ENCODE measurements around the gene PNP.
A peak's percentile ranks its signal among the peaks of the same experiment; 100 is the strongest.
"Not testable (repeated sequence)": the region's sequence is repeated elsewhere in the genome, so short reads cannot be mapped to it uniquely, and the experiment has no call there.

PNP gene

GRCh38 chr14:20446889-20447288 lies 22.3 kb upstream of the PNP start:
- DNase-seq (ENCODE audit: insufficient read length, low spot score) (no peak), FAIRE-seq (no peak)
- no peak for TF ChIP-seq PAX5 (IDR thresholded peaks at IDR 0.05; ENCODE audit: insufficient read depth, low read length, severe bottlenecking)
- no peak for TF ChIP-seq POLR2A (IDR thresholded peaks at IDR 0.05; ENCODE audit: low read depth, low read length)
- TF ChIP-seq POU2F2 (IDR thresholded peaks at IDR 0.05; ENCODE audit: low read depth, low read length), result no peak
- no peak for TF ChIP-seq TAF1 (IDR thresholded peaks at IDR 0.05; ENCODE audit: low read depth, low read length)

DNA sequence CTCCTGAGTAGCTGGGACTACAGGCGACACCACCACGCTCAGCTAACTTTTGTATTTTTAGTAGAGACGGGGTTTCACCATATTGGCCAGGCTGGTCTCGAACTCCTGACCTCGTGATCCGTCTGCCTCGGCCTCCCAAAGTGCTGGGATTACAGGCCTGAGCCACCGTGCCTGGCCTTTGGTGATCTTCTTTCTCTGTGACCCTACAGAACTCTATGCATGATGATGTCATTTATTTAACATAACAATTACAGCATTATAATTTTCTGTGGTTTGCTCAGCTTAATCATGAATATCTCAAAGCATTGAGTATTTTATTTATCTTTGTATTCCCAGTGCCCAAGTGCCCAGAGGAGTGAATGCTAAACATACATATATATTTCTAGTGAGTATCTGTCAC lies 16.4 kb upstream of the PNP start:
- FAIRE-seq; DNase-seq (ENCODE audit: insufficient read length, low spot score): not testable (repeated sequence)

DNA sequence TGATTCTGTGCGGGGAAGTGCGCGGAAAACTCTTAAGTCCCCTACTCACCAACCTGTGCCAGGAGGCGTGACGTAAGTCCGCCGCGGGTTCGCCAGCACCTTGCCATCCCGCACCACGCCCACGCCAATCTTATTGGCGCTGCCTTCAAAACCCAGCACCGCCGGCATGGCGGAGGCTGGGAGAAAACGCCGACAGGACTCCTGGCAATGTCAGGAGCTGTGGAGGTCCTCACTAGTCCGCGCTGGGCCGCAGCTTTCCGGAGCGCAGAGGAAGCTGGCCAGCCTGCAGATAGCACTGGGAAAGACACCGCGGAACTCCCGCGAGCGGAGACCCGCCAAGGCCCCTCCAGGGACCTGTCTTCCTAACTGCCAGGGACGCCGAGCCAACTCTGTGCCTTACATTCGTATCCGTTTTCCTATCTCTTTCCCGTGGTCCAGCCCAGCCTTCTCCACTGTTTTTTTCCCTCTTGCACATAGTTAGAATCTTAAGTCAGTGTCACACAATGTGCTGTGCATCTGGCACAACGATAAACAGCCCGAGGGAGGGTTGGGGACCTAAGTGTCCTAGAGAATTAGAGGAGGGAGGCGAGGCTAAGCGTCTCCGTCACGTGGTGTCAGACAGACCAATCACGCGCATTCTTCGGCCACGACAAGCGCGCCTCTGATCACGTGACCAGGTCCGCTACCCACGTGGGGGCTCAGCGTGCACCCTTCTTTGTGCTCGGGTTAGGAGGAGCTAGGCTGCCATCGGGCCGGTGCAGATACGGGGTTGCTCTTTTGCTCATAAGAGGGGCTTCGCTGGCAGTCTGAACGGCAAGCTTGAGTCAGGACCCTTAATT lies 14.5 kb upstream of the PNP start, which contains the start of the genes APEX1 and OSGEP:
Gene APEX1 (plus strand): TSS at position 711 of the 839 bp plus-strand sequence. CDS start 420 bp downstream, outside the sequence.
Gene OSGEP (minus strand): TSS at position 297 of the 839 bp plus-strand sequence. CDS start 129 bp downstream, at position 168.
- TF ChIP-seq POLR2AphosphoS5 (IDR thresholded peaks at IDR 0.05; ENCODE audit: low read depth, low read length) (peak; percentile 89), SPI1 (IDR thresholded peaks at IDR 0.05; ENCODE audit: low read depth, low read length) (peak; percentile 19; the same call in 1 of the 2 replicates), POLR2A (IDR thresholded peaks at IDR 0.05; ENCODE audit: low read depth, low read length) (peak; percentile 91), TAF1 (IDR thresholded peaks at IDR 0.05; ENCODE audit: low read depth, low read length) (peak; percentile 92), PAX5 (IDR thresholded peaks at IDR 0.05; ENCODE audit: insufficient read depth, low read length, severe bottlenecking) (no peak), POU2F2 (IDR thresholded peaks at IDR 0.05; ENCODE audit: low read depth, low read length) (peak; percentile 60)
- DNase-seq (ENCODE audit: insufficient read length, low spot score), result peak; percentile 85
- peak; percentile 99 for FAIRE-seq

DNA sequence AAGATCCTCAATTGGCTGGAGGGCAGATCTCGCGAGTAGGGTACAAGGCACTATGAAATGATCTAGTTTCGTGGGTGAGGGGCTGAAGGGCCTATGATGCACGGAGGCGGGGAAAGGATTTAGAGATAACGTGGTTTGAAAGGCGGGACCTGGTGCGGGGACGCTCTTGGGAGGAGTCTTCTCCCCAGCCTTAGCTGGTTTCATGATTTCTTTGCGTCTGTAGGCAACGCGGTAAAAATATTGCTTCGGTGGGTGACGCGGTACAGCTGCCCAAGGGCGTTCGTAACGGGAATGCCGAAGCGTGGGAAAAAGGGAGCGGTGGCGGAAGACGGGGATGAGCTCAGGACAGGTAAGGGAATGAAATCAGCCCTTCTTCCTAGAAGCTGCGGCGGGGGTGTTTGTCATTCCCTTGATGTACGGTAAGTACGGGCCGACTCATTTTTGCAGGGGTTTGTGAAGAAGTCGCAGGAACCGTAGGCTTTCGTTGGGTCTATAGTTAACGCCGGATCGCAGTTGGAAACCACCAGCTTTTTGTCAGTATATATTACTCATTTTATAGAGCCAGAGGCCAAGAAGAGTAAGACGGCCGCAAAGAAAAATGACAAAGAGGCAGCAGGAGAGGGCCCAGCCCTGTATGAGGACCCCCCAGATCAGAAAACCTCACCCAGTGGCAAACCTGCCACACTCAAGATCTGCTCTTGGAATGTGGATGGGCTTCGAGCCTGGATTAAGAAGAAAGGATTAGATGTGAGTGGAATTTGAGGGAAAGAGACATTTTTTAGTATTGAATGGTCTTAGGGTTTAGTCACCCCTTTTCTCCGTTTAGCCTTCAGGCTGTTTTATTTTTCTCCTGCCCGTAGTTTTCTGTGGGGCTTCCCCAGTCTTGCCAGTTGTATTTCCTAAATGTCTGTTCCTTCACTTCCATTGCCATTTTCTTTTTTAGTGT lies 13.6 kb upstream of the PNP start:
- DNase-seq (ENCODE audit: insufficient read length, low spot score) (no peak), FAIRE-seq (no peak)
- TF ChIP-seq PAX5 (IDR thresholded peaks at IDR 0.05; ENCODE audit: insufficient read depth, low read length, severe bottlenecking), result no peak
- TF ChIP-seq POLR2A (IDR thresholded peaks at IDR 0.05; ENCODE audit: low read depth, low read length), result no peak
- TF ChIP-seq POLR2AphosphoS5 (IDR thresholded peaks at IDR 0.05; ENCODE audit: low read depth, low read length), result peak; percentile 58
- no peak; the same call in 1 of the 2 replicates for TF ChIP-seq POU2F2 (IDR thresholded peaks at IDR 0.05; ENCODE audit: low read depth, low read length)
- TF ChIP-seq TAF1 (IDR thresholded peaks at IDR 0.05; ENCODE audit: low read depth, low read length), result no peak
- no peak for TF ChIP-seq SPI1 (IDR thresholded peaks at IDR 0.05; ENCODE audit: low read depth, low read length)

DNA sequence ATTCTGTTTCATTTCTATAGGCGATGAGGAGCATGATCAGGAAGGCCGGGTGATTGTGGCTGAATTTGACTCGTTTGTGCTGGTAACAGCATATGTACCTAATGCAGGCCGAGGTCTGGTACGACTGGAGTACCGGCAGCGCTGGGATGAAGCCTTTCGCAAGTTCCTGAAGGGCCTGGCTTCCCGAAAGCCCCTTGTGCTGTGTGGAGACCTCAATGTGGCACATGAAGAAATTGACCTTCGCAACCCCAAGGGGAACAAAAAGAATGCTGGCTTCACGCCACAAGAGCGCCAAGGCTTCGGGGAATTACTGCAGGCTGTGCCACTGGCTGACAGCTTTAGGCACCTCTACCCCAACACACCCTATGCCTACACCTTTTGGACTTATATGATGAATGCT lies 12.2 kb upstream of the PNP start:
- TF ChIP-seq POLR2A (IDR thresholded peaks at IDR 0.05; ENCODE audit: low read depth, low read length) (peak; percentile 55), POU2F2 (IDR thresholded peaks at IDR 0.05; ENCODE audit: low read depth, low read length) (0 out of 2 replicates have a peak, but pooled peaks have one; percentile 15), POLR2AphosphoS5 (IDR thresholded peaks at IDR 0.05; ENCODE audit: low read depth, low read length) (peak; percentile 18; the same call in 1 of the 2 replicates), SPI1 (IDR thresholded peaks at IDR 0.05; ENCODE audit: low read depth, low read length) (no peak)
- FAIRE-seq (no peak), DNase-seq (ENCODE audit: insufficient read length, low spot score) (no peak)

DNA sequence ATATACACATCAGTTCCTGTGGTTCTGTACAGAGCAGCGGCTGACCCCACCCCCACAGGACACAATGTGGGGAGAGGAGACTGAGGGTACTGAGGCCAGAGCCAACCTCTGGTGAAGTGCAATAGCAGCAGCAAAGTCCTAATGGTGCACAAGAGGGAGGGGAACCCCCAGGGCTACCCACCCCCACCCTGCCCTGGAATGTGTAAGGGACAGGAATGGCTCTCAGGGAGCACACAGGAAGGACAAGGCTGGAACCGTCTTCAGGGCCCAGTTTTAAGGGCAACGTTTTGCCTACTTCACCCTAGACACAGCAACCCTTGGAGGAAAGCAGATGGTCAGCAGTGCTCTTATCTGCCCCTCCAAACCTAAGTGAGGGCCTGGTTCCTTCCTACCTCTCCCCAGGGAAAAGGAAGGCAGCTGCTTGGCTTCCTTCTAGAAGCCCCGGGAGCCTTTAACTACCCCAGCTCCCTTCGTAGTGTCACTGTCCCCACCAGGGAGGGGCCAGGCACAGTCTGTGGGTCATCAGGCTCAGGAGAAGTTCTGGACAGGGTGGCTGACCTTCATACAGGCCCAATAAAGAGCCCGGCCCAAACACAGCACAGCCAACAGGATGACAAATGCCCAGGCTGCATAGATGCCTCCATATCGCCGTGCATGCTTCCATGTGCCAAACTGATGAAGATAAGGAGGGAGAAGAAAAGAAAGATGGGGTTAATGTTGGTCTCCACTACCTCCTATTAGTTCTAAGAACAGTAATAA lies 11.0 kb upstream of the PNP start:
- DNase-seq (ENCODE audit: insufficient read length, low spot score) (no peak), FAIRE-seq (no peak)
- no peak for TF ChIP-seq TAF1 (IDR thresholded peaks at IDR 0.05; ENCODE audit: low read depth, low read length)
- no peak for TF ChIP-seq POU2F2 (IDR thresholded peaks at IDR 0.05; ENCODE audit: low read depth, low read length)
- no peak for TF ChIP-seq PAX5 (IDR thresholded peaks at IDR 0.05; ENCODE audit: insufficient read depth, low read length, severe bottlenecking)
- TF ChIP-seq POLR2A (IDR thresholded peaks at IDR 0.05; ENCODE audit: low read depth, low read length), result peak; percentile 47; the same call in 1 of the 2 replicates
- TF ChIP-seq POLR2AphosphoS5 (IDR thresholded peaks at IDR 0.05; ENCODE audit: low read depth, low read length), result peak; percentile 80
- TF ChIP-seq SPI1 (IDR thresholded peaks at IDR 0.05; ENCODE audit: low read depth, low read length), result no peak

- TF ChIP-seq SPI1 (IDR thresholded peaks at IDR 0.05; ENCODE audit: low read depth, low read length), result peak; percentile 70
- TF ChIP-seq TAF1 (IDR thresholded peaks at IDR 0.05; ENCODE audit: low read depth, low read length), result no peak
- no peak for TF ChIP-seq POLR2AphosphoS5 (IDR thresholded peaks at IDR 0.05; ENCODE audit: low read depth, low read length)
- TF ChIP-seq PAX5 (IDR thresholded peaks at IDR 0.05; ENCODE audit: insufficient read depth, low read length, severe bottlenecking), result no peak
- FAIRE-seq (peak; percentile 20), DNase-seq (ENCODE audit: insufficient read length, low spot score) (no peak)
Measured at GRCh38 chr14:20460458-20461224, 8.6 kb upstream of the PNP start.

DNA sequence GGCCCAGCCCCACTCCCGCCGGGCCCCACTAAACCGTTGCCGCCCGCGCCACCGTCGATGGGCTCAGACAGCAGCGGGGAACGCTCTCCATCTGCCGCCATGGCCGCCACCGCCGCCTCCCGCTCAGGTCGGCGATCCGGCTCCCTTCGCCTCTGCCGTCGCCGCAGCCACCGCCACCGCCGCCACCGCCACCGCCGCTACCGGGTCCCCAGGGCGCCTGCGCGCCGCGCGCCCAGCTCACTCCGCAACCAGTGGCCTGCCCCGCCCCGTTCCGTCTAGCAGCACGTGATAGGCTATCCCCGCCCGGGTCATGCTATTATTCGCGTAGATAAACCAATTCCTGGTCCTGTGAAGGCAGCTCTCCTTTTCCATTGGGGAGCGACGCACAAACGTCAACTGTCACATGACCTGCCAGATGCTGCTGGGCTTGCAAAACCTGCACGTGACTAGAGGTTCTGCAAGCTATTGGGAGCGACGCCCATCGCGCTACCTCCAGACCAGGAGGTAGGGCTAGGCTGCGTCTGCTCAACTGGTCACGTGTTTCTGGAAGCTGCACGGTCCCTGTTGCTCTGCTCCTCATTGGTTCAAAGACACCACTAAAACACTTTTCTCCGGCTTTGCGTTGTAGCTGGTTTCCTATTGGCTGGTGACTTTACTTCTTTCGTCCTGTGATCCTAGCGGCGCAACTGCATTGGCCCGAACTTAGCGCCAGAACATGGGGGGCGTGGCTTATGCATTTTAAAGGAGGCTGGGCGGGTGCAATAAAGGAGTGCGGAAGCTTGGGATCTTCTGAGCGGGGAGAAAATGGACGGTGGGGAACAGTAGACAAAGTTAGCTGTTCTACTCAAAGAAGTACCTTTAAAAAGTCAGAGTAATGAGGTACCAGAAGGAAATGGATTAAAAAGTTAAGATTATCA lies 7.7 kb upstream of the PNP start, which contains the start of gene PIP4P1:
Gene PIP4P1 (minus strand): TSS at position 210 of the 917 bp plus-strand sequence. CDS start 109 bp downstream, at position 101.
- peak; percentile 73 for DNase-seq (ENCODE audit: insufficient read length, low spot score)
- TF ChIP-seq POU2F2 (IDR thresholded peaks at IDR 0.05; ENCODE audit: low read depth, low read length), result peak; percentile 93
- no peak for TF ChIP-seq PAX5 (IDR thresholded peaks at IDR 0.05; ENCODE audit: insufficient read depth, low read length, severe bottlenecking)
- TF ChIP-seq POLR2AphosphoS5 (IDR thresholded peaks at IDR 0.05; ENCODE audit: low read depth, low read length), result peak; percentile 73
- no peak for TF ChIP-seq SPI1 (IDR thresholded peaks at IDR 0.05; ENCODE audit: low read depth, low read length)
- TF ChIP-seq TAF1 (IDR thresholded peaks at IDR 0.05; ENCODE audit: low read depth, low read length), result peak; percentile 56; the same call in 1 of the 2 replicates
- TF ChIP-seq POLR2A (IDR thresholded peaks at IDR 0.05; ENCODE audit: low read depth, low read length), result peak; percentile 83
- FAIRE-seq, result peak; percentile 99

Measured in GM12891 (cell line).